Astrocyte of the spinal cord (primary cell): ENCODE results near the gene SERPINA1.

ENCODE experiments used
- DNase-seq: peaks from one replicate; pipeline ENCODE4 v3.0.0; 2011; ENCODE audit warnings: low read depth, low spot score
- H3K4me3 ChIP-seq: 2 replicates; pipeline ENCODE4 v1.5.1; 2011; ENCODE audit warnings: low read depth, mild to moderate bottlenecking, low read length, moderate library complexity
- in situ Hi-C: cut with HindIII; loops from 2 replicates; pipeline ENCODE4 v1.10.0; 2017; ENCODE audit warnings: low sequenced_read_pairs
- TF ChIP-seq, protein P1 (sequence below): IDR thresholded peaks from 2 replicates; pipeline ENCODE4 v1.5.1; 2012; ENCODE audit warnings: low read depth, mild to moderate bottlenecking, low read length, inconsistent platforms

Gene SERPINA1

DNA sequence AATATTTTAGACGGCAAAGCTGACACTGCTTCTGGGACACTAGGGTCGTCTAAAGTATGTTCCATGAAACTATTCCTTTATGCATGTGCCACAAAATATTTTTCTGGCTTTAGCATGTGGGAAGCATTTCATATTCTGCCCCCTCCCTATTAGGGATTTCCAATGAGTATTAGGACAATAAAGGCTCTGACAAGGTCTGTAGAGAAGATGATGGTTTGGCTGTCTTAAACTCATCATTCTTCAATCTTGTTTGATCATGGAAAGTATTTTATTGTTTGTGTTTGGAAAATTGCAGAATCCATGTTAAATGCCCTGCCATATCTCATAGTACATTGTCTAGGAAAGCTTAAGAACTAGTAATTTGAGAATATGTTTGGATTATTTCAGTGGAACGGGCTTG is 22.8 kb downstream of the SERPINA1 start:
- H3K4me3 ChIP-seq = no peak overlapping the region
- DNase-seq = no peak
- in situ Hi-C loops = no loop called here
- TF ChIP-seq, protein P1, sequence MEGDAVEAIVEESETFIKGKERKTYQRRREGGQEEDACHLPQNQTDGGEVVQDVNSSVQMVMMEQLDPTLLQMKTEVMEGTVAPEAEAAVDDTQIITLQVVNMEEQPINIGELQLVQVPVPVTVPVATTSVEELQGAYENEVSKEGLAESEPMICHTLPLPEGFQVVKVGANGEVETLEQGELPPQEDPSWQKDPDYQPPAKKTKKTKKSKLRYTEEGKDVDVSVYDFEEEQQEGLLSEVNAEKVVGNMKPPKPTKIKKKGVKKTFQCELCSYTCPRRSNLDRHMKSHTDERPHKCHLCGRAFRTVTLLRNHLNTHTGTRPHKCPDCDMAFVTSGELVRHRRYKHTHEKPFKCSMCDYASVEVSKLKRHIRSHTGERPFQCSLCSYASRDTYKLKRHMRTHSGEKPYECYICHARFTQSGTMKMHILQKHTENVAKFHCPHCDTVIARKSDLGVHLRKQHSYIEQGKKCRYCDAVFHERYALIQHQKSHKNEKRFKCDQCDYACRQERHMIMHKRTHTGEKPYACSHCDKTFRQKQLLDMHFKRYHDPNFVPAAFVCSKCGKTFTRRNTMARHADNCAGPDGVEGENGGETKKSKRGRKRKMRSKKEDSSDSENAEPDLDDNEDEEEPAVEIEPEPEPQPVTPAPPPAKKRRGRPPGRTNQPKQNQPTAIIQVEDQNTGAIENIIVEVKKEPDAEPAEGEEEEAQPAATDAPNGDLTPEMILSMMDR = no peak

DNA sequence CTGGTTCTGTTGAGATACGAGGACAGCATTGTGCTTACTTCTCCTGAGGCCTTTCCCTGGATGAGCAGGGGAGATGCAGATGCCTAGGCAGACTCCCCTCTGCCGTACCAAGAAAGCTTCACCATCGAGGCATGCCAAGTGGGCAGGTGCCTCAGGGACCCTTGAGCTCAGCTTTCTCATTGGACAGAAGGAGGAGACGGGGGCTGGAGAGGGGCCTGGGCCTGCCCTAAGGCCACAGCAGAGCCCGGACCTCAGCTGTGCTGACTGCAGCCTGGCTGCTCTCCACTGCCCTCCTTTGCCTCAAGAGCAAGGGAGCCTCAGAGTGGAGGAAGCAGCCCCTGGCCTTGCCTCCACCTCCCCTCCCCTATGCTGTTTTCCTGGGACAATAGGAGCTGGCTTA is 23.4 kb downstream of the SERPINA1 start:
- TF ChIP-seq, protein P1 = no peak

DNA sequence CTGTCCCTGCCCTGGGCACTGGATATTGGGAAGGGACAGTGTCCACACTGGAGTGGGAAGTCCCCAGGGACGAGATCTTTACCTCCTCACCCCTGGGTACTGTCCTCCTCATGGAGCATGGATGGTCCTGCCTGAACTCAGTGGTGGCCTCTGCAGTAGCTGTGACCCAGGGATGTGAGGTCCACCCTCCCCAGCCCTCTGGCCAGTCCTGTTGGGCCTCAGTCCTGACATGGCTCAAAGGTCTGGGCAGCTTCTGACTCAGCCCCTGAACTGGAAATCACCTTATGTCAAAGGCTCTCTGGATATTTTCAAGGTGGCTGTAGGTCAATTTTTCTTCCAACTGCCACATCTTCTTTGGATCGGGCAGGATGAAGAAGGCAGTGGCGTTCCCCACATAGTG is 24.4 kb downstream of the SERPINA1 start:
- no peak for DNase-seq
- TF ChIP-seq, protein P1 = no peak

More for the DNA sequence above, 23.4 kb downstream of the SERPINA1 start:
- no peak for DNase-seq
- H3K4me3 ChIP-seq = no peak overlapping the region
- in situ Hi-C loops = no loop called here

DNA sequence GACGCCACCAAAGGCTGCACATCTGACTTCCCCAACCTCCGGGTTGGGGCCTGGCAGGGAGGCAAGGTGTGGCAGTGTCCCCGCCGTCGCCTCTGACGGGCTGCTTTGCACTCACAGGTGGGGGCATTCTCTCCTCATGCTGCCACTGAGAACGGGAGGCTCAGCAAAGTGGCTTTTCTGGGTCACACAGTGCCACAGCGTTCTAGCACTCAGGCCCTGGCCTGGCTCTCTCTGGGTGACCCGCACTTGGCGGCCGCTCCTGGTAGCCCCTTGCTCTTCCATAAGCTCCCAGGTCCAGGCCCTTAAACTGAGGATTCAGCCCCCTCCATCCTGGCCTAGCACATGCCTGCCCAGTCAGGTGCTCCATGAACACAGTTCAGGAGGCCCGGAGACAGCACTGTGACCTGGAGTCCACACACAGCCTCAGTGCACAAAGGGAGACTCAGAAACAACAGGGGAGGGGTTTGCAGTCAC is 25.2 kb downstream of the SERPINA1 start:
- no peak for DNase-seq
- in situ Hi-C loops = no loop called here
- H3K4me3 ChIP-seq = no peak overlapping the region
- TF ChIP-seq, protein P1 = no peak

More for the DNA sequence above, 24.4 kb downstream of the SERPINA1 start:
- H3K4me3 ChIP-seq = no peak overlapping the region
- in situ Hi-C loops = no loop called here

DNA sequence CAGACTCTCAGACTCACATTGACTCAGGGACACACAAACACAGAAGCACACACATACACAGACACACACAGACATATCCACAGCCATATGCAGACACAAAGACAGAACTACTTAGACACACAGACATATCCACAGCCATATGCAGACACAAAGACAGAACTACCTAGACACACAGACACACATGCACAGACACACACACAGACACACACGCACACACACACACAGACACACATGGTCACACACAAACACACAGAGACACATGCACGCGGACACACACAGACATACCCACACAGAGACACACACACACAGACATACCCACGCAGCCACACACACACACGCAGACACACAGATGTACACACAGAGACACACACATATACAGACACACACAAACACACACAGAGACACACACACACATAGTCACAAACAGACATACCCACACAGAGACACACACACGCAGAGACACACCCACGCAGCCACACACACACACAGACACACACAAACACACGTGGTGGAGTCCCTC is 25.7 kb downstream of the SERPINA1 start:
- TF ChIP-seq, protein P1 = no peak
- DNase-seq = no peak
- H3K4me3 ChIP-seq = no peak overlapping the region
- in situ Hi-C loops = no loop called here

DNA sequence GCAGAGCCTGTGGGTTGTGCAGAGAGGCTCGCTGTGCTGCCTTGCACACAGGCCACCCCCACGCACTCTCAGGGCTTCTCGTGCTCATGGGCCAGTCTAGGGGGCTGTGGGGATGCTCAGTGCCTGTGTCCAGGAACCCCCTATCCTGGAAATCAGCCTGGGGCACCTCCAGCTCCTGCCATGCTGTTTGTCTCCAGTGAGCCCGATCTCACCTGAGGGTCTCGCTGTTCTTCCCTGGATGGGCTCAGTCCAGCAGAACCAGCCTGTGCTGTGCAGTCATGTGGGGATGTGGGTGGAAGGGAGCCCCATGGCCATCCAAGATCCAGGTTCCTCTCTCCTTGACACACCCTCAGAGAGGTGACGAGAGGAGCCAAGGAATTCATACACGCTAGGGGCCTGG is 26.7 kb downstream of the SERPINA1 start:
- TF ChIP-seq, protein P1 = no peak
- in situ Hi-C loops = no loop called here
- no peak overlapping the region for H3K4me3 ChIP-seq
- no peak for DNase-seq
